GM03348 (cell line): Measurements from ENCODE around the gene JARID2.

Experiments used
- DNase-seq: peaks from one replicate; pipeline ENCODE4 v3.0.0; 2012; ENCODE audit warnings: low spot score

The JARID2 gene

DNA sequence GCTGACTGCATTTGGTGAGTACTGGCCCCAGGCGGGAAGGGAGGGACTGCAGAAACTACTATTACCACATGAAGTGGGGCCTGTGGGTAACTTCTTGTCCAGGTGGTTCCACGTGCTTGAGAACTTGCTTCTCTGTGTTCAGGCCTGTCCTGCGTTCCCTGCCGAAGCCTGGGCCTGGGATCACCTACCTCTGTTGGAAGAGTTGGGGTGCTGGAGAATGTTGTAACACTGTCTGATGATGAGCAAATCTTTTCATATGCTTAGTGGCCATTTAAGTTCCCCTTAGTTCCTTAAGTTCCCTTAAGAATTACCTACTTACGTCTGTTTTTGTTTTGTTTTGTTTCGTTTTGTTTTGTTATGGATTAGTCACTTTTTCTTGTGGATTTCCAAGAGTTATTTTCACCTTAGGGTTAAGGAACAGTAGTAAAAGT, 262.6 kb downstream of the JARID2 start:
- DNase-seq: no peak

DNA sequence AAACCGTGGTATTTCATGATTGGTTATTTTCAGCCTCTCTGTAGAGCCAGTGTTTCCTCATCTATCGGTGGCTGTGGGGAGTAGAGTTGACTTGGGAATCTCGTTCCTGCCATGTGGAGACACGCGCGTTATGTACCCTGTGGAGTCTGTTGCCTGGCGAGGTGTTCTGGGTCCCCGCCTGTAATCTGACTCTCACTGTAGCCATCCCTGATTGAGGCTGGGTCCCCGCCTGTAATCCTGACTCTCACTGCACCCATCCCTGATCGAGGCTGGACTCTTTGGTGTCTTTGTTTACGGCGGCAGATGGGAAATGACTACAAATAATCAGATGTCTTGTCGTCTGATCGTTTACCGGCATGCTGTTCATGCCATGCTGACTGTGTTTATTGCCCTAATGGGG, 263.1 kb downstream of the JARID2 start:
- DNase-seq: no peak

GRCh38 chr6:15509335-15509933, 263.6 kb downstream of the JARID2 start:
- DNase-seq: no peak

DNA sequence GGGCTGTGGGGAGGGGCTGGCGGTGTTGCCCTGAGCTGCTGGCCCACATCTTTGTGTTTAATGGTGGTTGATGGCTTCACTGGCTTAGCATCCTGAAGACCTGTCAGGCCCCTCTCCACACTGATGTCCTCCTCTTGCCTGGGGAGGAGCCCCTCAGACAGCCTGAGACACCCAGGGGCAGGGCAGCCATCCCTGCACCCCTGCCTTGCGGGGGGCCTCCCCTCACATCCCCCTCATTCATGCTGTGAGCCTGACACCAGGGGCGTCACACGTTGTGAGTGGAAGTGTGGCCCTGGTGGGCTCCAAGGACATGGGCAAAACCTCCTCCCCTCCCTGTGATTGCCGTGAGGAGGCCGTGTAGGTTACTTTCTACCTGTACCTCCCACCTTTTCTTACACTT, 264.3 kb downstream of the JARID2 start:
- no peak for DNase-seq

DNA sequence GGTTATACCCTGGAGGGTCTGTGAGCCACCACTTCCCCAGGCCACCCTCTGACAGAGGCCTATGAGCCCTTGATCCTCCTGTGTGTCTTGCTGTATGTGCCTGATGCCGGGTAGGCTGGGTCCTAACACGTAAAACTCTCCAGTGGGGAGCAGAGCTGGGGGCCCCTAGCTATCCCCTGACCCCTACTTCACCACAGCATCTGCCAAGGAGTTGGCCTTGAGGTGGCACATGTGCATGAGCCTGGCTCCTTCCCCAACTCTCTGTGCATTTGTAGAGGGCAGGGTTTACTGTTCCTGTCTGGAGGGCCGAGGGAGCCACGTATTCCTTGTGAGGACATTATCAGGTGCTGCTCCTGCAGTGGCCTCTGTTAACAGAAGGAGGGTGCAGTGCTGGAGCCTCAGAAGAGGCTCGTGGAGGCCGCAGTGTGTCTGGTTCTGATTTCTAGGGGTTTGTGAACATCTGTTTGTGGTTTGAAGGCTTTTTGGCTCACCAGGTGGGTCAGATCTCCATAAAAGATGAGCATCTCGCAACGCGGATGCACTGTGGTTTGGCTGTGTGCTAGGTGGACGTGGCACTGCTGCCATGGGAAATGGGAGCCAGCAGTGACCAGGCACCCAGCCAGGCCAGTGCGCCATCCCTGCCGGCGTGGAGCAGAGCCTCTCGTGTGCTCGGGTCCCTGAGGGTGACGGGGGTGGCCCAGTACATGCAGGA, 264.8 kb downstream of the JARID2 start:
- no peak for DNase-seq

DNA sequence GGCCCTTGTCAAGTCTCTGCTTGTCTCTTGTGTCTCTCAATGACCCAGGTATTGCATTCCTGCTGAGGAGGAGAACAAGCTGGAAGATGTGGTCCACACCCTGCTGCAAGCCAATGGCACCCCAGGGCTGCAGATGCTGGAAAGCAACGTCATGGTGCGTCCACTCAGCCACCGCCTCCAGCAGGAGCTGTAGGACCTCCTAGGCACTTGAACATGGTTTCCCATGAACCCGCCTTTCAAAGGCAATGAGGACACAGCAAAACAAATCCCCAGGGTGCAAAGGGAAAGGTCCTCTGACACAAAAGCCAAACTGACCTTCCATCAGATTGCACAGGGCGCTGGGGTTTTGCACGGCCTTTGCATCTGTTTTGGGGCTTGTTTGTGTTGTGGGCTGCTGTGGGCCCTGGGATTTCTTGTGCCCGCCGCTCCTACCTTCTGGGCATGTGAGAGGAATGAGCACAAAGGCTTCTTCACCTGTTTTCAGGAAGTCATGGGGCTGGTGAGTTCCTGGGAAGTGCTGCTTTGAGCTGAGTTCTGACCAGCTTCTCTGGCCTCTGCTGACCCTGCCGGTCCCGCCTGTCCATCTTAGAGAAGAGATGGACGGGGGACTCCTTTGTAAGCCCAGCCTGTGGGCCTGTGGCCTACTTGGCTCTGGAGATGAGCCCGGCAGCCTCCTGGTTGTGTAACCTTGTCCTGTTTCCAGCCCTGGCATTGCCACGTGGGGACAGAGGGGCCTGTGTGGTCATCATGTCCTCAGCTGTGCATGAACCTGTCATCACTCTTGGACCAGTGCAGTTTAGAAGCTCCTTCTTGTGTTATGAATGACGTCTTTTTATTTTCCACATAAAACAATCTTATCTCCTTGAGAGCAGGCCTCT, 265.6 kb downstream of the JARID2 start:
- no peak for DNase-seq

- DNase-seq: no peak
Observed at GRCh38 chr6:15512126-15512525, 266.3 kb downstream of the JARID2 start.

DNA sequence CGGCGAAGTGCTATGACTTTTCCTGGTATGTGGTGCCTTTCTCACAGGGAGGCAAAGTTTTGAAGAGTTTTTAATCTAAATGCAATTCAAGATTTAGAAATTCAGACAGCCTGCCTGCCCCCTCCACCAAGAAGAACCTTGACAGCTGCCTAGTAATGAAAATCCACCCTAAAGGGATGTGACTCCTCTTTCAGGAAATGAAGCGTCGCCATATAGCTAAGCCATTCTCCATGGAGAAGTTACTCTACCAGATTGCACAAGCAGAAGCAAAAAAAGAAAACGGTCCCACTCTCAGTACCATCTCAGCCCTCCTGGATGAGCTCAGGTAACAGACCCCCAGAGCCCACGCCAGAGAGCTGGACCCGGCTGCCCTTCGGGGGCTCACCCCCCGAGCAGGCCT, 266.9 kb downstream of the JARID2 start:
- DNase-seq: no peak

- no peak for DNase-seq
Observed at GRCh38 chr6:15513131-15513771, 267.4 kb downstream of the JARID2 start.

DNA sequence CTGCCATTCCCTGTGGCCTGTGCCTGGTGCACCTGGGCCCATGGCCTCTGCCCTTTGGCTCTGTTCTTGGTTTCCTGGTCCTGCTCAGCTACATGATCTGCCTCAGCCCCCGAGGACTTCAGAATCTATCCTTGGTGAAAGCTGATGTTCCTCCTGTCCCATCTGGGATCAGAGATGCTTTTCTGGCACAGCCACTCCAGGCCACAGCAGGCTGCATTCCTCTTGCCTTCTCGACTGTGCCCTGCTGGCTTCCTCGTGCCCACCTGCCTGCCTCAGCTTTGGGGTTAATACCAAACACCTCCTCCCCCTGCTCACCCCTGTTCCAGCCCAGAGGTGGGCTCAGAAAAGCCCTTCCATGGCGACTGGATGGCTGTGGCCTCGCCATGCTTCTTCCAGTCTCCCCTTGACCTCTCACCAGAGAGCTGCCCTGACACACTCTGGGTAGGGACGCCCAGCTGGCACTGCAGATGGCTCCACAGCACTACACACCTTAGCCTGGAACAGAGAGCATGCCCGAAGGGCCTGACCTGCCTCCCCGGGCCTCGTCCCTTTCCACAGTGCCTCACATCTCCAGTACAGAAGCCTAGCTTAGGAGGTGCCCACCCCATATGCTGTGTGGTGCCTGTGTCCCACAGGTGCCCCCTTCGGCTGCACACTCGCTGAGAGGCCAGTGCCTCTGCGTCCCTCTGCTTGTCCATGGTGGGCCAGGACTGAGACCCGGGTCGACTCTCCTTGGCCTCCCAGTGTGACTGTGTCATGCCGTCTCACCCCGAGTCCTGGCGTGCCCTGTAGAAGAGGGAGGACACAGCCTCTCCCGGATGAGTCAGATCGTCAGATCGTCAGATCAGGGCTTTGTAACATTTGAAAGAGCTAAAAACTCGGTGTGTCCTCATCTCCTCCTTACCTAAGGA, 268.2 kb downstream of the JARID2 start:
- DNase-seq: no peak

GRCh38 chr6:15515226-15515625, 269.4 kb downstream of the JARID2 start:
- no peak for DNase-seq

DNA sequence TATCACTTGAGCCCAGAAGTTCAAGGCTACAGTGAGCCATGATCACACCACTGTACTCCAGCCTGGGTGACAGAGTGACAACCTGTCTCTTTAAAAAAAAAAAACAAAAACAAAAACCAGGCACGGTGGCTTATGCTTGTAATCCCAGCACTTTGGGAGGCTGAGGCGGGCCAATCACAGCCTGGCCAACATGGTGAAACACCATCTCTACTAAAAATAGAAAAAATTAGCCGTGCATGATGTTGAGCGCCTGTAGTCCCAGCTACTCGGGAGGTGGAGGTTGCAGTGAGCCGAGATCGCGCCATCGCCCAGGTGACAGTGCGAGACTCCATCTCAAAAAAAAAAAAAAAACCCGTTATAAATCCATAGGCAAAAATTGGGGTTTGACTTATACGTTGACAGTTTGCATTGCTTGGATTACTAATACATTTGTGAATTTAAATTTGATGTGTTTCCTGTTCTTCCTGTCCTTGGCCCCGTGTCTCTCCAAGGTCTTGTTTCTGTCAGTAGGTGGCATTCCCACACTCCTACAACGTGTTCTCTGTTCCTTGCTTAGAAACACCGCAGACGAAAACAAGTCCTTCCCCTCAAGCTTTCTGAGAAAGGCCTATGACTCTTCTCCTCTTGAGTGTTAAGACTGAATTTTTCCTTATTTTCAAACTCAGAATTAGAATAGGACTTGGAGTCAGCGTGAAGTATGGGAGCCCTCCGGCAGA, 269.9 kb downstream of the JARID2 start:
- DNase-seq: no peak

DNA sequence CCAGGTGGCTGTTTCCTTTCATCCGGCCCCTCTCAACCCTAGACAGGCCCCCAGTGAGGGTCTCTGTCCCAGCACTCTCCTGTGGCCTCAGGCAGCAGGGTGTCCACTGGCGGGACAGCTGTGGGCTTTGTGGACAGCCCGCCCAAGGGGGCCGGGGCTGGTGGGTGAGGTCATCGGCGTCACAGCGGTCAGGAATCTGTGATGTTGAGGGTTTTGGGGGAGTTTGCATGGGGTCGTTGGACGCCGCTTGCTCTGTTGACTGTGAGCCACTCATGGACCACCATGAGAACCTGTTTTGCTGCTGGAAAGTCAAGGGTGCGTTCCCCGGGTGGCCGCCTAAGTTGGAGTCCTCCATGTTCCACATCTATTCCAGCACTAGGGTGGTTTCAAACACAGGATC, 270.5 kb downstream of the JARID2 start:
- no peak for DNase-seq

DNA sequence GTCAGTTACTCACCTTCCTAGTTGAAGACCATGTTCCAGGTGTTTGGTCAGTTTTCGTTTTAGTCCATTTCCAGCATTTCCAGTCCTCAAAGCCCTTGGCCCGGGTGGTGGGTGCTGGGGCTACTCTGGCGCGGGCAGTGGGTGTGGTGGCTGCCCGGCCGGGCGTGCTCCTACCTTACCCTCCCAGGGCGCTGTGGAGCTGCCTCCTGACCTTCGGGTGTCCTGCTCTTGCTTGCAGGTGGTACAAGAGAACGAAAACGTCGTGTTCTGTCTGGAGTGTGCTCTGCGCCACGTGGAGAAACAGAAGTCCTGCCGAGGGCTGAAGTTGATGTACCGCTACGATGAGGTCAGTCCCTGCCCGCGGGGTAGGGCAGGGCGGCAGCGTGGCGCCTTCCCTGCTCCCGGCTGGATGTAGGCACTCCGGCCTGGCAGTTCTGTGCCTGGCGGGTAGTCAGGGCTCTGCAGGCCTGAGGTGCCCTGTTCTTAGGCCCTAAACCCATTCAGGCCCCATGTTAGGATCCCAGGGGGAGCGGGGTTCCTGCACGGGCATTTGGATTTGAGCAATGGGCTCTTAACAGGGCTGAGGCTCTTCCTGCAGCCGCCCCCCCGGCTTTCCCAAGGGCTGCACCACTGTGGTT, 271.2 kb downstream of the JARID2 start:
- no peak for DNase-seq

DNA sequence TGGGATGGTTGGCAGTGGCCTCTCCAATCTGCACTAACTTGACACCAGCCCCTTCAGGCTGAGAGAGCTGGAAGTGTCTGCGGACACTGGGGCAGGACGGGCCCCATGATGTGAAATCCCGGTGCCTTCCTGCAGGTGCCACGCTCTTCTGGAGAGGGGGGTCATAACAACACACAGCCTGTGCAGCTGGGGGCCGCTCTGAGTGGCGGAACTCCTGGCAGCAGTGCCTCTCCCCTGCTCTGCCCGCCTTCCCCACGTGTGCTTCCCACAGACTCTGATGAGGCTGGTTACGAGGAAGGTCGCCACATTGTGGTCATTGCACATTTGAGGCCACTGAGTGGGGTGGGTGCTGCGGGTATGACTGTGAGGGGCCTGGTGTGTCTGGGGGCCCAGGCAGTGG, 271.7 kb downstream of the JARID2 start:
- no peak for DNase-seq

DNA sequence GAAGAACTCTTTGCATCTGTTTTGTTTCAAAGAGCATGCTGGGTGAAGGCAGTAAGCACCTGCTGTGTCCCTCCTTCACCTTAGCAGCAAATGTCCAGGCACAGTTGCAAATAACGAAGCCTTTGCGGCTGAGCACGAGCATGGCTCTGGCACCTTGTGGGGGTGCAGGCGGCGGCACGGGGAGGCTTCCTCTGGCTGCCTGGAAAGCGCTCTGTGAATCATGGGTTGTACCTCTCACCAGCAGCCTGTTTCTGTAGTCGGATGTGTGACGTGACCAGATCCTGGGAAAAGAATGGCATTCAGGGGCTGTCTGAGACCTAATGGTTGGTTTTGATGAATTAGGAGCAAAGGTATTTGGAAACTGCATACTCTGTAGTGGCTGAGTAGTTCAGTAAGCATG, 272.2 kb downstream of the JARID2 start:
- DNase-seq: no peak

GRCh38 chr6:15518878-15519277, 273.0 kb downstream of the JARID2 start:
- DNase-seq: no peak

DNA sequence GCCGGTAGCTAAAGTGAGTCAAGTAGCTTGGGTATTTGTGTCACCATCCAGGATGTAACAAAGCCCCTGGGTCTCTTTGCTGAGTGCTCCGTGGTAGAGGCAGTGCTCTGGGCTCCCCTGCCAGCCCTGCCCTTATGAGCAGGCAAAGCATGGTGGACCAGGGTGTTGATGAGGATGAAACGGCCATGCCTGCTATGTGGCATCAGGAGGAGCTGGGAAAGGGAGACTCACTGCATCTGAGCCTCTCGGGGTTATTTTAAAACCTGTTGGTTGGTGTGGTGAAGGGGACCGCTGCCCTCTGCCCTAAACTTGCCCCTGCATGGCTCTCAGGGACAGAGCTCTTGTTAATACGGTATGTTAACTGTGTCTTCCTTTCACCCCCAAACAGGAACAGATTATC, 273.8 kb downstream of the JARID2 start:
- no peak for DNase-seq

GRCh38 chr6:15520626-15521203, 274.8 kb downstream of the JARID2 start:
- DNase-seq: no peak

- DNase-seq: no peak
Observed at GRCh38 chr6:15521582-15521981, 275.7 kb downstream of the JARID2 start.
